ENCODE measurements around the gene HUS1.

- TF ChIP-seq CTCF (IDR thresholded peaks at IDR 0.05; ENCODE audit: borderline replicate concordance, extremely low read depth, low read length, poor library complexity, severe bottlenecking) (no peak), EZH2 (IDR thresholded peaks at IDR 0.05; ENCODE audit: borderline replicate concordance, low read depth, low read length, severe bottlenecking) (no peak)
These were observed 648 bp downstream of the HUS1 start for GRCh38 chr7:47978790-47979144.

All from DND-41 (cell line).